ENCODE measurements around the gene TBC1D22A. TPM values are rescaled to one million over a fixed set of nuclear protein-coding genes. Genes with fewer than 3 reads are reported as not detected.

The TBC1D22A gene
- total RNA-seq, 1 experiment from 2014 or later = 26.0 TPM

DNA sequence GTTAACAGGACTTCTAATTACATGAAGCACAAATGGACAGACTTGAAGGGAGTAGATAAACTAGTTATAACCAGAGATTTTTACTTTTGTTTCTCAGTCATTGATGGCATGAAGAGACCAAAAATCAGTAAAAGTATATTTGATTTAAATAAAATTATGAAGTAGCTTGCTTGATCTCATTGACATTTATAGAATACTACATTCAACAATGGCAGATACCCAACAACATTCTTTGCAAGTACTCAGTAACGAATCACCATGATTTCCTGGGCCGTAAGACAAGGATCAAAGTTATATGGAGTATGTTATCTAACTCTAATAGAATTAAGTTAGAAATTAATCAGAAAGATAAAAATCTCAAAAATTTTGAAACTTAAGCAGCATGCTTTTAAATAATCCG, 317.6 kb downstream of the TBC1D22A start:
- CTCF ChIA-PET = no interaction called here
- POLR2A ChIA-PET = no interaction called here
- no peak overlapping the region for H3K4me3 Mint-ChIP-seq (ENCODE audit: unreplicated experiment)
- H3K27ac Mint-ChIP-seq (ENCODE audit: low read depth, unreplicated experiment) = no peak overlapping the region
- intact Hi-C loops (cut with micrococcal nuclease) = no loop called here
- DNase-seq (ENCODE audit: unreplicated experiment) = no peak
- peaks cover 29% of the 10 kb centered on the region for H3K9me3 Mint-ChIP-seq (ENCODE audit: unreplicated experiment)
- TF ChIP-seq, protein P1, sequence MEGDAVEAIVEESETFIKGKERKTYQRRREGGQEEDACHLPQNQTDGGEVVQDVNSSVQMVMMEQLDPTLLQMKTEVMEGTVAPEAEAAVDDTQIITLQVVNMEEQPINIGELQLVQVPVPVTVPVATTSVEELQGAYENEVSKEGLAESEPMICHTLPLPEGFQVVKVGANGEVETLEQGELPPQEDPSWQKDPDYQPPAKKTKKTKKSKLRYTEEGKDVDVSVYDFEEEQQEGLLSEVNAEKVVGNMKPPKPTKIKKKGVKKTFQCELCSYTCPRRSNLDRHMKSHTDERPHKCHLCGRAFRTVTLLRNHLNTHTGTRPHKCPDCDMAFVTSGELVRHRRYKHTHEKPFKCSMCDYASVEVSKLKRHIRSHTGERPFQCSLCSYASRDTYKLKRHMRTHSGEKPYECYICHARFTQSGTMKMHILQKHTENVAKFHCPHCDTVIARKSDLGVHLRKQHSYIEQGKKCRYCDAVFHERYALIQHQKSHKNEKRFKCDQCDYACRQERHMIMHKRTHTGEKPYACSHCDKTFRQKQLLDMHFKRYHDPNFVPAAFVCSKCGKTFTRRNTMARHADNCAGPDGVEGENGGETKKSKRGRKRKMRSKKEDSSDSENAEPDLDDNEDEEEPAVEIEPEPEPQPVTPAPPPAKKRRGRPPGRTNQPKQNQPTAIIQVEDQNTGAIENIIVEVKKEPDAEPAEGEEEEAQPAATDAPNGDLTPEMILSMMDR (IDR thresholded peaks at IDR 0.05; ENCODE audit: unreplicated experiment) = no peak
- no TSS peak for BruUV-seq (replicated peaks)
- peaks cover 11% of the 10 kb centered on the region for H3K36me3 Mint-ChIP-seq (ENCODE audit: insufficient read depth, unreplicated experiment)
- H3K4me1 Mint-ChIP-seq (ENCODE audit: insufficient read depth, unreplicated experiment) = no peaks in the 10 kb centered on the region
- H3K27me3 Mint-ChIP-seq (ENCODE audit: insufficient read depth, unreplicated experiment) = no peaks in the 10 kb centered on the region

DNA sequence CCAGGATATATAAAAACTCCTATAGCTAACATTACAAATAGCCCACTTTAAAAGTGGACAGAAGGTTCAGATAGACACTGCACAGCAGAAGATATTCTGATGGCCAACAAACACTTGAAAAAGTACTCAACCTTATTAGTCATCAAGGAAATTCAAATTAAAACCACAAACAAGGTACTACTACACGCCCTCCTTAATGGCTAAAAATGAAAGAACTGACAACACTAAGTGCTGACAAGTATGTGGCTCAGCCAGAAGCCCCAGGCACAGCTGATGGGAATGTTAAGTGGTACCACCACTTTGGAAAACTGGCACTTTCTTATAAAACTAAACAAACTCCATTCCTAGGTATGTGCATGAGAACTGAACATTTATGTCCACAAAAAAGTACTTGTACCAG, 320.1 kb downstream of the TBC1D22A start:
- H3K36me3 Mint-ChIP-seq (ENCODE audit: insufficient read depth, unreplicated experiment) = peaks cover 4% of the 10 kb centered on the region
- no peaks in the 10 kb centered on the region for H3K4me1 Mint-ChIP-seq (ENCODE audit: insufficient read depth, unreplicated experiment)
- H3K27ac Mint-ChIP-seq (ENCODE audit: low read depth, unreplicated experiment) = no peak overlapping the region
- no TSS peak for BruUV-seq (replicated peaks)
- no peaks in the 10 kb centered on the region for H3K27me3 Mint-ChIP-seq (ENCODE audit: insufficient read depth, unreplicated experiment)
- intact Hi-C loops (cut with micrococcal nuclease) = no loop called here
- H3K4me3 Mint-ChIP-seq (ENCODE audit: unreplicated experiment) = no peak overlapping the region
- no peak for DNase-seq (ENCODE audit: unreplicated experiment)
- POLR2A ChIA-PET = no interaction called here
- TF ChIP-seq, protein P1 (IDR thresholded peaks at IDR 0.05; ENCODE audit: unreplicated experiment) = no peak
- CTCF ChIA-PET = no interaction called here
- H3K9me3 Mint-ChIP-seq (ENCODE audit: unreplicated experiment) = peaks cover 28% of the 10 kb centered on the region

DNA sequence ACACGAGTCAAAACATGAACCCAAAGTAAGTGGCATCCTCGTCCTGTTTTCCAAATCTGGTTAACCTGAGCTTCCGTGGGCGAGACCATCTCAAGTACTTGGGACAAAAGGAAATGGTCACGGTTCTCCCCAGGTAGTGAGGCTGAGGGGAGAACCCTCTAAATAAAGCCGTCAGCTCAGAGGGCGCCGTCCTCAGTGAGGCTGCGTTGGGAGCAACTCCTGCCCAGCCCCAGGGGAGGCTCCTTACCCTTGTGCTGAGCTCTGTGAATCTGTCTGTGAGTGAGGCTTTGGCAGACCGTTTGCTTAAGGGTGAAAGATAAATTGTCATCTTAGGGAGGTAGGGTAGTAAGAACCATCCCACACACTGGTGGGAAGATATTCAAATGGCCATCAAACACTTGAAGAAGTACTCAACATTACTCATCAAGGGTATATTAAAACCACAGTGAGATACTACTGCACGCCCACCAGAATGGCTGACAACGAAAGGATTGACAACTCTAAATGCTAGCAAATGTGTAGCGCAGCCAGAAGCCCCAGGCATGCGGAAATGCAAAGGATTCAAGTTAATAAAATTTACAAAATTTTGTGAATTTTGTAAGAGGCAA, 321.0 kb downstream of the TBC1D22A start:
- H3K36me3 Mint-ChIP-seq (ENCODE audit: insufficient read depth, unreplicated experiment) = no peaks in the 10 kb centered on the region
- POLR2A ChIA-PET = interaction anchor here (0.7 kb wide), 1 partner anchor 220 kb away, joined by 3 read pairs; no protein-coding TSS in a partner anchor
- H3K9me3 Mint-ChIP-seq (ENCODE audit: unreplicated experiment) = peaks cover 19% of the 10 kb centered on the region
- BruUV-seq (replicated peaks) = no TSS peak
- TF ChIP-seq, protein P1 (IDR thresholded peaks at IDR 0.05; ENCODE audit: unreplicated experiment) = no peak
- no peaks in the 10 kb centered on the region for H3K27me3 Mint-ChIP-seq (ENCODE audit: insufficient read depth, unreplicated experiment)
- H3K27ac Mint-ChIP-seq (ENCODE audit: low read depth, unreplicated experiment) = no peak overlapping the region
- no peak for DNase-seq (ENCODE audit: unreplicated experiment)
- intact Hi-C loops (cut with micrococcal nuclease) = no loop called here
- H3K4me3 Mint-ChIP-seq (ENCODE audit: unreplicated experiment) = no peak overlapping the region
- CTCF ChIA-PET = no interaction called here
- H3K4me1 Mint-ChIP-seq (ENCODE audit: insufficient read depth, unreplicated experiment) = no peaks in the 10 kb centered on the region

DNA sequence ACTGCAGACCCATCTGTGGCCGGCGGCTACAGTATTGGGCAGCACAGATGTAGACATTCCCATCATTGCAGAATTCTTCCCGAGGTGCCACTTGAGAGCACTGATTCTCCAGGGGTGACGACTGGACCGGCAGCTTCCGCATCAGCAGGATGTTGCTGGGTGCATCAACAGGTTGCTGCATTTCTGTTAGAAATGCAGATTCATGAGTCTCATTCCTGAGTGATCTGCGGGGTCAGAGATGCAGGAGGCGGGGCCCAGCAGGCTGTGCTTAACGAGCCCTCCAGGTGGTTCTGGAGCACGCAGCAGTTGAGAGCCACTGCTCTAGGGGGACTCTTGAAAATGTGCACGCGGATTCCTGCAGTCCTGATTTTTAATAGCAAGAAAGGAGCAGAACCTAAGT, 321.8 kb downstream of the TBC1D22A start:
- no TSS peak for BruUV-seq (replicated peaks)
- H3K4me3 Mint-ChIP-seq (ENCODE audit: unreplicated experiment) = no peak overlapping the region
- no peak overlapping the region for H3K27ac Mint-ChIP-seq (ENCODE audit: low read depth, unreplicated experiment)
- H3K4me1 Mint-ChIP-seq (ENCODE audit: insufficient read depth, unreplicated experiment) = no peaks in the 10 kb centered on the region
- intact Hi-C loops (cut with micrococcal nuclease) = no loop called here
- TF ChIP-seq, protein P1 (IDR thresholded peaks at IDR 0.05; ENCODE audit: unreplicated experiment) = no peak
- ChIA-PET CTCF (no interaction called here), POLR2A (no interaction called here)
- peaks cover 16% of the 10 kb centered on the region for H3K9me3 Mint-ChIP-seq (ENCODE audit: unreplicated experiment)
- H3K36me3 Mint-ChIP-seq (ENCODE audit: insufficient read depth, unreplicated experiment) = no peaks in the 10 kb centered on the region
- H3K27me3 Mint-ChIP-seq (ENCODE audit: insufficient read depth, unreplicated experiment) = no peaks in the 10 kb centered on the region
- no peak for DNase-seq (ENCODE audit: unreplicated experiment)
